Vagina (tissue), 2 donors: Measurements from ENCODE around the gene VTCN1.

Experiments
- POLR2A ChIP-seq, 2 donors: fragments of 450-650 bp; IDR thresholded peaks; one replicate each; pipeline ENCODE4 v1.6.1; 2017; ENCODE audit warnings: antibody characterized with exemption in 2 of 2, mild to moderate bottlenecking in 2 of 2, moderate library complexity in 2 of 2
- TF ChIP-seq, protein P1 (sequence below), 3 experiments: fragments of 450-650 bp in 2 of 3; fragments of 200-600 bp in 1 of 3; sonication (generic) in 1 of 3; IDR thresholded peaks; one replicate each; pipeline ENCODE4 v1.5.1; 2017 to 2019; ENCODE audit warnings: antibody characterized with exemption in 3 of 3, mild to moderate bottlenecking in 2 of 3, moderate library complexity in 2 of 3

DNA sequence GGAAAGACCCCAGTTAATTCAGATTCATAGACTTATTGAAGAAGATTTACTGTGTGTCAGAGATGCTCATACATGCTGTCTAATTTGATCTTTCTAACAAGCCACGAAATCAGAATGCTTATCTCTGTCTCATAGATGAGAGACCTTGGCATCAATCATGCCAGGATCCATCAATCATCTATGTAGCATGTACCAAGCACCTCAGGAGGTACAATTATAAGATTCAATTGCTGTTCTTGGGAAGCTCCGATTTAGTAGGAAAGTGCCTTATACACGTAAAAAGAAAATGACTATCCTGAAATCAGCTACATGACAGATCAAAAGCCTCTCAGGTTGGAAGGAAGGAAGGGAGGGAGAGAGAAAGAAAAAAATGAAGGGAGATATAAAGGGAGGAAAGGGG is 18.5 kb upstream of the VTCN1 start:
- TF ChIP-seq, protein P1, sequence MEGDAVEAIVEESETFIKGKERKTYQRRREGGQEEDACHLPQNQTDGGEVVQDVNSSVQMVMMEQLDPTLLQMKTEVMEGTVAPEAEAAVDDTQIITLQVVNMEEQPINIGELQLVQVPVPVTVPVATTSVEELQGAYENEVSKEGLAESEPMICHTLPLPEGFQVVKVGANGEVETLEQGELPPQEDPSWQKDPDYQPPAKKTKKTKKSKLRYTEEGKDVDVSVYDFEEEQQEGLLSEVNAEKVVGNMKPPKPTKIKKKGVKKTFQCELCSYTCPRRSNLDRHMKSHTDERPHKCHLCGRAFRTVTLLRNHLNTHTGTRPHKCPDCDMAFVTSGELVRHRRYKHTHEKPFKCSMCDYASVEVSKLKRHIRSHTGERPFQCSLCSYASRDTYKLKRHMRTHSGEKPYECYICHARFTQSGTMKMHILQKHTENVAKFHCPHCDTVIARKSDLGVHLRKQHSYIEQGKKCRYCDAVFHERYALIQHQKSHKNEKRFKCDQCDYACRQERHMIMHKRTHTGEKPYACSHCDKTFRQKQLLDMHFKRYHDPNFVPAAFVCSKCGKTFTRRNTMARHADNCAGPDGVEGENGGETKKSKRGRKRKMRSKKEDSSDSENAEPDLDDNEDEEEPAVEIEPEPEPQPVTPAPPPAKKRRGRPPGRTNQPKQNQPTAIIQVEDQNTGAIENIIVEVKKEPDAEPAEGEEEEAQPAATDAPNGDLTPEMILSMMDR (IDR thresholded peaks at IDR 0.05) = no peak
- no peak for TF ChIP-seq POLR2A (IDR thresholded peaks at IDR 0.05)
